ENCODE measurements around the gene DST.

Gene DST

GRCh38 chr6:56624046-56624727, 18.5 kb downstream of the DST start:
- no peak for DNase-seq (ENCODE audit: low spot score)

- no peak for DNase-seq (ENCODE audit: low spot score)
Observed at GRCh38 chr6:56620229-56620868, 22.3 kb downstream of the DST start.

GRCh38 chr6:56618050-56618449, 24.6 kb downstream of the DST start:
- DNase-seq (ENCODE audit: low spot score): no peak

- no peak for DNase-seq (ENCODE audit: low spot score)
Observed at GRCh38 chr6:56616967-56617366, 25.7 kb downstream of the DST start.

GRCh38 chr6:56613247-56613851, 29.3 kb downstream of the DST start:
- DNase-seq (ENCODE audit: low spot score): no peak

- DNase-seq (ENCODE audit: low spot score): no peak
Observed at GRCh38 chr6:56608332-56608731, 34.4 kb downstream of the DST start.

GRCh38 chr6:56607111-56607752, 35.5 kb downstream of the DST start:
- no peak for DNase-seq (ENCODE audit: low spot score)

GRCh38 chr6:56605435-56605834, 37.3 kb downstream of the DST start:
- no peak for DNase-seq (ENCODE audit: low spot score)

GRCh38 chr6:56604186-56604585, 38.5 kb downstream of the DST start:
- no peak for DNase-seq (ENCODE audit: low spot score)

GRCh38 chr6:56601390-56601789, 41.3 kb downstream of the DST start:
- no peak for DNase-seq (ENCODE audit: low spot score)

GRCh38 chr6:56595490-56596122, 47.1 kb downstream of the DST start:
- peak; percentile 34 for DNase-seq (ENCODE audit: low spot score)

GRCh38 chr6:56594699-56595098, 48.0 kb downstream of the DST start:
- no peak for DNase-seq (ENCODE audit: low spot score)

GRCh38 chr6:56593801-56594318, 48.8 kb downstream of the DST start:
- peak; percentile 9 for DNase-seq (ENCODE audit: low spot score)

GRCh38 chr6:56582236-56582635, 60.5 kb downstream of the DST start:
- no peak for DNase-seq (ENCODE audit: low spot score)

GRCh38 chr6:56581296-56581925, 61.3 kb downstream of the DST start:
- DNase-seq (ENCODE audit: low spot score): no peak

GRCh38 chr6:56580271-56580670, 62.4 kb downstream of the DST start:
- no peak for DNase-seq (ENCODE audit: low spot score)

- no peak for DNase-seq (ENCODE audit: low spot score)
Observed at GRCh38 chr6:56579155-56579851, 63.4 kb downstream of the DST start.

GRCh38 chr6:56575736-56576135, 67.0 kb downstream of the DST start:
- no peak for DNase-seq (ENCODE audit: low spot score)

- DNase-seq (ENCODE audit: low spot score): no peak
Observed at GRCh38 chr6:56574292-56574691, 68.4 kb downstream of the DST start.

- no peak for DNase-seq (ENCODE audit: low spot score)
Observed at GRCh38 chr6:56573624-56574023, 69.1 kb downstream of the DST start.

GRCh38 chr6:56572788-56573471, 69.8 kb downstream of the DST start:
- DNase-seq (ENCODE audit: low spot score): no peak

Data from germinal center (tissue), 1 donor.